GM13976 (cell line): Measurements from ENCODE around the gene TRHDE.

Experiments used
- DNase-seq: peaks from one replicate; pipeline ENCODE4 v3.0.0; 2012; ENCODE audit warnings: low spot score
- in situ Hi-C: fragments of 300-500 bp; cut with MboI; formaldehyde crosslinking; loops from one replicate; pipeline ENCODE4 v1.12.0; 2022; ENCODE audit warnings: low sequenced_read_pairs, mixed read lengths, inconsistent platforms; ENCODE audit not compliant: unreplicated experiment
- TF ChIP-seq, protein P1 (sequence below): IDR thresholded peaks from 2 replicates; pipeline ENCODE4 v1.5.1; 2012; ENCODE audit warnings: borderline replicate concordance, mild to moderate bottlenecking; ENCODE audit not compliant: insufficient read depth; ENCODE audit errors: extremely low read depth, missing control alignments, control extremely low read depth

Gene TRHDE

DNA sequence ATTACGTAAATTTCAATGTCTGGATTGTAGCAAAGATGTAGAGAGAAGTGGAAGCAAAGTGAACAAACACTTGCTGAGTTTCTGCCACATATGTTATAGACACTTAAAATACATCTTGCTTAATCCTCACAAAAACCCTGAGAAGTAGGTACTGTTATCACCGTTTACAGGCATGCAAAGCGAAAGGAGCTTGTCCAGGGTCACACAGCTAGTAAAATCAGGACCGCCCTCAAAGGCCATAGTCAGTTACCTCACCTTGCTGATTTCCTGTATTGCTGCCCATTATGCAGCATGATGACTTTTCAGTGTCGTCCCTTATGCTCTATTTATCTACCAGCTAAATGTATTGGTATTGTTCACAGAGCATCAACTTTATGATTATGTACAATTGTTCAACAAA is 39.8 kb downstream of the TRHDE start:
- in situ Hi-C loops = no loop called here
- TF ChIP-seq, protein P1, sequence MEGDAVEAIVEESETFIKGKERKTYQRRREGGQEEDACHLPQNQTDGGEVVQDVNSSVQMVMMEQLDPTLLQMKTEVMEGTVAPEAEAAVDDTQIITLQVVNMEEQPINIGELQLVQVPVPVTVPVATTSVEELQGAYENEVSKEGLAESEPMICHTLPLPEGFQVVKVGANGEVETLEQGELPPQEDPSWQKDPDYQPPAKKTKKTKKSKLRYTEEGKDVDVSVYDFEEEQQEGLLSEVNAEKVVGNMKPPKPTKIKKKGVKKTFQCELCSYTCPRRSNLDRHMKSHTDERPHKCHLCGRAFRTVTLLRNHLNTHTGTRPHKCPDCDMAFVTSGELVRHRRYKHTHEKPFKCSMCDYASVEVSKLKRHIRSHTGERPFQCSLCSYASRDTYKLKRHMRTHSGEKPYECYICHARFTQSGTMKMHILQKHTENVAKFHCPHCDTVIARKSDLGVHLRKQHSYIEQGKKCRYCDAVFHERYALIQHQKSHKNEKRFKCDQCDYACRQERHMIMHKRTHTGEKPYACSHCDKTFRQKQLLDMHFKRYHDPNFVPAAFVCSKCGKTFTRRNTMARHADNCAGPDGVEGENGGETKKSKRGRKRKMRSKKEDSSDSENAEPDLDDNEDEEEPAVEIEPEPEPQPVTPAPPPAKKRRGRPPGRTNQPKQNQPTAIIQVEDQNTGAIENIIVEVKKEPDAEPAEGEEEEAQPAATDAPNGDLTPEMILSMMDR = no peak

DNA sequence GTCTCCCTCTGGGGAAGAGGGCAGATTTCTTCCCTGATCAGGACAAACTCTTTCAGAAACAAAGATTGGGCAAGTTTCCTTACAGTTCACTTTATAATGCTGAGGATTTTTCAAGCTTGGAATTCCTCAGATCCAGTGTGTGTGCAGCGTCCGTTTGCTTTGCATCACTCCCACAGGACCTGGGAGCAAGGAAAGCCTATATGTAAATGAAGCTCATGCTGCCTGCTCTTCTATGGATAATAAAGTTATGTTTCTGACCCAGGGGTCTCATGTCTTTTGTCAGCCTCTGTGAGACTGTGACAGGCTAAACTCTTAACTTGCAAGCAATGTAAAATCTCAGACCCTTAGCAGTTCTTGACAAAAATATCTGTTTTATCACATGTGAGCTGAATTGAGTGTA is 41.6 kb downstream of the TRHDE start:
- in situ Hi-C loops = no loop called here
- no peak for DNase-seq
- TF ChIP-seq, protein P1 = no peak

More for the DNA sequence above, 39.8 kb downstream of the TRHDE start:
- no peak for DNase-seq

DNA sequence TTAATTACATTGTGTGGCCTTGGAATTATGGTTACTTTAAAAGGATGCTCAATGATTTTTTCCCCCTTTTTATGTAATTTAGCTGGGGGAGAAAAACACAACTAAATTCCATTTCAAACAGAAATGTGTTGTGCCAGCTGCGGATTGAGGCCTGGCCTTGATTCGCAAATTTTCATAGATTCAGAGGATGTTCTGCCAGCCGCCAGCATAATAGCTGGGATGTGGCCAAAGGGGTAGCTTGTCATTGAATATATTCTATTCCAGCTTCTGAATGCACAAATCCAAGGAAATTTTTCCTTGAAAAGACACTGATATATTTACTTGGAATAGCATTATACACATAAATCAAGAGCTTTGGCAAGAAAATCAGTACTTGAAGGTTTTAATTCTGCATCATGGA is 43.7 kb downstream of the TRHDE start:
- TF ChIP-seq, protein P1 = no peak
- DNase-seq = no peak
- in situ Hi-C loops = no loop called here

DNA sequence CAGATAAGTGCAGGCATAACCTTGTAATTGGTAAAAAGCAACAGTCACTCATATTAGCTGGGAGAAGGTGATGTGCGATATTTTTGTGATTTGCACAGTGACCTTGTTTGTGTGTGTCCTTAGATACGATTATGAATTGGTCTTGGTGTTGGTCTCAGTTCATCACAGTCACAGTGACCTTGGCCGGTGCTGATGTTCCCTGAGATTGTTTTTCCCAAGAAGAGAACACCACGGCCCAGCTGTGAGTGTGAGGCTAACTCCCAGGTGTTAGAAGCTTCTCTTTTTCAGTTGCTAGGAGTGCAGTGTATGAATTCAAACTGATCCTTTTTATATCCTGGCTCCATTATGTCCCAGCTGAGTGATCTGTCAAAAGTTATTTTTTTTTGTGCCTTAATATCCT is 46.2 kb downstream of the TRHDE start:
- in situ Hi-C loops = no loop called here
- no peak for DNase-seq
- TF ChIP-seq, protein P1 = no peak

DNA sequence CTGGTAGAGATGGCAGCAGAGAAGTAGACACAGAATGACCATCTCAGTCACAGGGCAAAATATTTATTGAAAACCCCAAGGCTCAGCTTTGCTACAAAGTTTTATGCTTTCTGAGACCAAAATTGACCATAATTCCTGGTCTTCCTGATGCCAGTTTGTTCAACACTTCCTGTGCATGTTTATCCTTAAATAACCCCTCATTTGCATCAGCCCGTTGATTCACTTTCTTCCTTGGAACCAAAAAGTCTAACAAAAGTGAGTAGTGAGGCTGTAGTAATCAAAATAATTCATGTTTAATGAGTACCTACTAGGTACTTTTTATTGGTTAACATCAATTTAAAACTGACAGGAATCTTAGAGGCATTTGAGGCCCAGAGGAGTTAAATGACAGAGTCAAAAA is 51.7 kb downstream of the TRHDE start:
- in situ Hi-C loops = no loop called here
- no peak for DNase-seq
- TF ChIP-seq, protein P1 = no peak

DNA sequence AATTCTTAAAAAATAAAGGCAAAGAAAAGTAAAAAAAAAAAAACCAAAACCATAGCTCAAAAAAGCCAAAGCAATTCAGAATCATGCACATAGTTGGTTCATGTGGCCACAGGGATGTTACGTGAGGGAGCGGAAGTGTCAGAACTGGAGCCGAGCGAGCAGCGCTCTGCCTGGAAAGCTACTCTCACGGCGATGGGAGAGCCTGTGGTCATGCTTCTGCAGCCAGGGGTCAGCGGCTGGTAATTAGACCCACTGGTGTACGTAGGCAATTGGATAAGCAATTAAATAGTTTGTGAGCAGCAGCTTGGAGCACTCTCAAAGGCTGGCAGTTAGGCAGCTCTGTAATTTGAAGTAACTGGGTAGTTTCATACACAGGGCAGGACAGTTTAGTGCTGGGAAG is 58.1 kb downstream of the TRHDE start:
- TF ChIP-seq, protein P1 = no peak
- DNase-seq = no peak
- in situ Hi-C loops = no loop called here

DNA sequence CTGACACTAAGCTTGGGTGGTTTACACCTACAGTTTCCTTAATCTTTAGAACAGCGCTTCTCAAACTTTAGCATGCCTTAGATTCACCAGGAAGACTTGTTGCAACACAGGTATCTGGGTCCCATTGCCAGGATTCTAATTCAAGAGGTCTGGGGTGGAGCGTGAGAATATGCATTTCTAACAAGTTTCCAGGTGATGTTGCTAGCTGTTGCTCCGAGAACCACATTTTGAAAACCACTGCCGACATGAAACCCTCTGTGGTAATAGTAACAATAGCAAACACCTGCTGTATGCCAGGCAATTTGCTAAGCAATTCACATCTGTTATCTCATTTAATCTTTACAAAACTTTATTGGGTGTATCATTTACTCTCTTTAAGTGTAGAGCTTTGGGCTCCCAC is 58.6 kb downstream of the TRHDE start:
- DNase-seq = no peak
- TF ChIP-seq, protein P1 = no peak
- in situ Hi-C loops = no loop called here
